K562 (cell line): ENCODE results near the gene MED22. TPM values are rescaled to one million over a fixed set of nuclear protein-coding genes. Genes with fewer than 3 reads are reported as not detected.

Experiments used
- ATAC-seq: fragments of 200-7000 bp; cut with Tn5 transposase; 3 replicates; pipeline ENCODE4 v1.9.1; 2020; ENCODE audit warnings: moderate library complexity
- BruUV-seq: library from RNA; stranded (reverse); fragments of 400-500 nt; replicated peaks from 2 replicates; lab custom pipeline; 2021; lab: Mats Ljungman, UMichigan
- CTCF ChIA-PET: fragments of 300-600 bp; formaldehyde crosslinking; extraction: SDS; loops from one replicate; lab custom pipeline; 2021; ENCODE audit warnings: low intra/inter-chr PET ratio; lab: Yijun Ruan, JAX
- POLR2A ChIA-PET: fragments of 300-600, 350-650 bp; sonication (Branson Sonifier 250); formaldehyde crosslinking; extraction: SDS; loops from one replicate; lab custom pipeline; 2021; ENCODE audit warnings: antibody characterized with exemption, inconsistent platforms; lab: Yijun Ruan, JAX
- DNase-seq, 4 experiments: peaks; one replicate each; pipeline versions ENCODE4 v3.0.0 to v3.0.0-alpha.2; 2011 to 2018; ENCODE audit warnings: low spot score in 3 of 4, mixed read lengths in 3 of 4; ENCODE audit errors: extremely low read depth in 1 of 4
- FAIRE-seq: peaks from 2 replicates; lab custom pipeline; 2011; peaks lifted over from hg19 to GRCh38; lab: Jason Lieb, UNC
- H2AFZ ChIP-seq: 2 replicates; pipeline ENCODE4 v1.6.0; 2011; ENCODE audit warnings: low read depth, low read length, control low read depth, inconsistent platforms
- H3K27ac ChIP-seq: fragments of 200-600 bp; 3 replicates; pipeline ENCODE4 v1.8.0; 2011; ENCODE audit warnings: low read depth, mild to moderate bottlenecking, control low read depth, inconsistent platforms, low read length, moderate library complexity, mixed read lengths; ENCODE audit errors: extremely low read depth
- H3K27me3 ChIP-seq, 2 experiments: fragments of 300-600 bp in 1 of 2; 2 replicates in 1 of 2; 3 replicates in 1 of 2; pipeline versions ENCODE4 v1.6.0 to v1.8.0; 2011; ENCODE audit warnings: inconsistent platforms in 2 of 2, low read length in 2 of 2, mild to moderate bottlenecking in 1 of 2, mixed read lengths in 1 of 2, moderate library complexity in 1 of 2; ENCODE audit not compliant: control insufficient read depth in 2 of 2, insufficient read depth in 2 of 2
- H3K36me3 ChIP-seq: fragments of 300-600 bp; 3 replicates; pipeline ENCODE4 v1.8.0; 2011; ENCODE audit warnings: mild to moderate bottlenecking, low read length, inconsistent platforms; ENCODE audit not compliant: control insufficient read depth, insufficient read depth
- H3K4me1 ChIP-seq, 2 experiments: fragments of 200-600 bp in 1 of 2; replicated peaks in 1 of 2; 2 replicates in 1 of 2; 3 replicates in 1 of 2; pipeline versions ENCODE4 v1.5.1 to v1.8.0; 2011; ENCODE audit warnings: inconsistent platforms in 2 of 2, low read length in 2 of 2, mild to moderate bottlenecking in 1 of 2, mixed read lengths in 1 of 2, moderate library complexity in 1 of 2; ENCODE audit not compliant: control insufficient read depth in 2 of 2, insufficient read depth in 2 of 2
- H3K4me2 ChIP-seq: 2 replicates; pipeline ENCODE4 v1.6.1; 2011; ENCODE audit warnings: low read length, control low read depth, inconsistent platforms, mixed read lengths; ENCODE audit not compliant: insufficient read depth
- H3K4me3 ChIP-seq: fragments of 200-600 bp; sonication (generic), shearing (Covaris generic); 2 replicates; pipeline ENCODE4 v1.5.1; 2016; ENCODE audit warnings: control low read depth, inconsistent platforms
- H3K79me2 ChIP-seq: fragments of 200-600 bp; 3 replicates; pipeline ENCODE4 v1.8.0; 2011; ENCODE audit warnings: low read length, inconsistent platforms; ENCODE audit not compliant: control insufficient read depth, insufficient read depth
- H3K9ac ChIP-seq, 2 experiments: 2 replicates each; pipeline versions ENCODE4 v1.6.0 to v1.6.1; 2011; ENCODE audit warnings: low read depth in 2 of 2, low read length in 2 of 2, control low read depth in 1 of 2, inconsistent platforms in 1 of 2, mild to moderate bottlenecking in 1 of 2, mixed read lengths in 1 of 2; ENCODE audit not compliant: insufficient read depth in 1 of 2
- H3K9me1 ChIP-seq: one replicate; pipeline ENCODE4 v1.6.0; 2011; ENCODE audit warnings: inconsistent platforms, mild to moderate bottlenecking, low read length, moderate library complexity; ENCODE audit not compliant: control insufficient read depth, insufficient read depth
- H3K9me3 ChIP-seq: replicated peaks from 2 replicates; pipeline ENCODE4 v1.5.1; 2011; ENCODE audit warnings: low read depth, low read length, inconsistent platforms; ENCODE audit not compliant: control insufficient read depth, insufficient read depth
- H4K20me1 ChIP-seq: replicated peaks from 2 replicates; pipeline ENCODE4 v1.6.1; 2011; ENCODE audit warnings: low read length, inconsistent platforms, mixed read lengths; ENCODE audit not compliant: control insufficient read depth, insufficient read depth
- POLR2G ChIP-seq: fragments of 200-400 bp; formaldehyde crosslinking; IDR thresholded peaks from 2 replicates; pipeline ENCODE4 v1.6.1; 2017; ENCODE audit warnings: low read depth, mild to moderate bottlenecking, antibody characterized with exemption, low read length, moderate library complexity
- WGBS: fragments of 100-300 bp; shearing (Covaris generic); methylation state at CpG from one replicate; pipeline ENCODE4 v1.1.6; 2016; ENCODE audit warnings: low coverage, mixed read lengths; ENCODE audit not compliant: insufficient coverage; ENCODE audit errors: missing lambda C conversion rate; 5-methylcytosine and 5-hydroxymethylcytosine counted together
- in situ Hi-C: fragments of 300-500 bp; cut with MboI; formaldehyde crosslinking; loops from 4 replicates; pipeline ENCODE4 v1.15.0; 2018; ENCODE audit warnings: inconsistent platforms, mixed read lengths
- intact Hi-C: fragments of 100-400 bp; cut with micrococcal nuclease; formaldehyde crosslinking; loops from 2 replicates; pipeline ENCODE4 v1.14.2; 2022
- polyA plus RNA-seq, 8 experiments: library from polyadenylated mRNA; depleted of rRNA in 4 of 8; stranded (reverse) in 5 of 8; unstranded in 3 of 8; fragments of >200 nt; fragmentation: Nextera tagmentation in 2 of 8; fragmentation: Illumina TruSeq in 1 of 8; extraction: Ambion mirVana in 2 of 8; extraction: Trizol in 1 of 8; gene quantifications; 2 replicates each; pipeline versions ENCODE4 v1.2.1 to v1.2.3, GENCODE V29; 2011 to 2014; ENCODE audit warnings: inconsistent platforms in 1 of 8, missing spikeins in 1 of 8
- total RNA-seq, 7 experiments: library from RNA; depleted of rRNA in 6 of 7; stranded (reverse); fragments of >200 nt in 6 of 7; fragmentation: Illumina TruSeq in 2 of 7; extraction: Trizol in 2 of 7; gene quantifications; 2 replicates each; pipeline versions ENCODE4 v1.2.1 to v1.2.3, GENCODE V29; 2011 to 2021; ENCODE audit warnings: low replicate concordance in 1 of 7
- TF ChIP-seq, protein P1 (sequence below): conservative IDR thresholded peaks from 2 replicates; pipeline ENCODE4 v1.6.1; 2011; ENCODE audit warnings: low read depth, mild to moderate bottlenecking, low read length; ENCODE audit not compliant: control insufficient read depth
- TF ChIP-seq, protein P2 (sequence below), 3 experiments: IDR thresholded peaks in 2 of 3; conservative IDR thresholded peaks in 1 of 3; 2 replicates each; pipeline ENCODE4 v1.5.1; 2011 to 2012; ENCODE audit warnings: low read length in 3 of 3, mild to moderate bottlenecking in 3 of 3, control low read depth in 2 of 3, improper control_type of control experiment in 1 of 3, inconsistent platforms in 1 of 3, low read depth in 1 of 3, mixed read lengths in 1 of 3, moderate library complexity in 1 of 3; ENCODE audit not compliant: insufficient read depth in 2 of 3

MED22 gene
- total and polyA plus RNA-seq, 9 of the 15 experiments (the other 6 are each of a cell fraction or from before 2014, with no cell fraction given): 0.73 to 35.6 (median 22.3) TPM

DNA sequence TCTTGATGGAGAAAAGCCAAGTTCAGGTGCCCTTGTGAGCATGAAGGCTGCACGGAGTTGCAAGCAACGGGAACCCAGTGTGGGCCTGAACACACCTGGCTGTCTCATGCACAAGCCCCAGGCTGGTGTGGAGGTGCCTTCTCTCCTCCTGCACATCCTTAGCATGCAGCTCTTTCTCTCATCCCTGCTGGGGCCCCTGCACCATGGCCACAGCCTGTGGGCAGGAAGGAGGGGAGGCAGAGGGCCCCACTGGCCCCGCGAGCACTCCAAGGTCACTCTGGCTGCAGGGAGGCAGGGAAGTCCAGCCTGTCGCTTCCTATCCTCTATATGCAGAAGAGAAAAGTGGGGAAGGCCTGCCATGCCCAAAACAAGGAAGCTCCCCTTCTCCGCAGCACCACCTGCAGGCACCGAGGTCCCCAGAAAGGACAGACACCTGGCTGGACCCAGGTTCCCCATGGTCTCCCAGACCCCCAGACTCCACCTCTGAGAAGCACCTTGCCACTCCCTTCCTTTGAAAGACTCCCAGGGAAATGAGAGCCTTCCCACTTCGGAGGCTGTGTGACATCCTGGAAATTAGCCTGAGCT is 46.8 kb upstream of the MED22 start:
- Histone ChIP-seq H3K4me2 (no peak overlapping the region), H3K79me2 (no peaks in the 10 kb centered on the region), H3K9me3 (no peaks in the 10 kb centered on the region), H4K20me1 (peaks cover 9% of the 10 kb centered on the region; the same call in 1 of the 2 replicates), H3K27me3 (peaks cover 22 to 49% of the 10 kb centered on the region in 2 experiments; a peak in 4 of 5 replicates), H3K36me3 (no peaks in the 10 kb centered on the region), H3K9ac (no peak overlapping the region)
- no peak for ATAC-seq
- POLR2A ChIA-PET: interaction anchor here (0.7 to 1.7 kb wide), 4 partner anchors 9 to 41 kb away, joined by 4 to 9 read pairs (median 4); partner anchors contain the start of gene STKLD1
- intact Hi-C loops: no loop called here
- TF ChIP-seq, protein P1, sequence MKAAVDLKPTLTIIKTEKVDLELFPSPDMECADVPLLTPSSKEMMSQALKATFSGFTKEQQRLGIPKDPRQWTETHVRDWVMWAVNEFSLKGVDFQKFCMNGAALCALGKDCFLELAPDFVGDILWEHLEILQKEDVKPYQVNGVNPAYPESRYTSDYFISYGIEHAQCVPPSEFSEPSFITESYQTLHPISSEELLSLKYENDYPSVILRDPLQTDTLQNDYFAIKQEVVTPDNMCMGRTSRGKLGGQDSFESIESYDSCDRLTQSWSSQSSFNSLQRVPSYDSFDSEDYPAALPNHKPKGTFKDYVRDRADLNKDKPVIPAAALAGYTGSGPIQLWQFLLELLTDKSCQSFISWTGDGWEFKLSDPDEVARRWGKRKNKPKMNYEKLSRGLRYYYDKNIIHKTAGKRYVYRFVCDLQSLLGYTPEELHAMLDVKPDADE: no peak
- TF ChIP-seq POLR2G: 0 out of 2 replicates have a peak, but pooled peaks have one; percentile 37
- TF ChIP-seq, protein P2, sequence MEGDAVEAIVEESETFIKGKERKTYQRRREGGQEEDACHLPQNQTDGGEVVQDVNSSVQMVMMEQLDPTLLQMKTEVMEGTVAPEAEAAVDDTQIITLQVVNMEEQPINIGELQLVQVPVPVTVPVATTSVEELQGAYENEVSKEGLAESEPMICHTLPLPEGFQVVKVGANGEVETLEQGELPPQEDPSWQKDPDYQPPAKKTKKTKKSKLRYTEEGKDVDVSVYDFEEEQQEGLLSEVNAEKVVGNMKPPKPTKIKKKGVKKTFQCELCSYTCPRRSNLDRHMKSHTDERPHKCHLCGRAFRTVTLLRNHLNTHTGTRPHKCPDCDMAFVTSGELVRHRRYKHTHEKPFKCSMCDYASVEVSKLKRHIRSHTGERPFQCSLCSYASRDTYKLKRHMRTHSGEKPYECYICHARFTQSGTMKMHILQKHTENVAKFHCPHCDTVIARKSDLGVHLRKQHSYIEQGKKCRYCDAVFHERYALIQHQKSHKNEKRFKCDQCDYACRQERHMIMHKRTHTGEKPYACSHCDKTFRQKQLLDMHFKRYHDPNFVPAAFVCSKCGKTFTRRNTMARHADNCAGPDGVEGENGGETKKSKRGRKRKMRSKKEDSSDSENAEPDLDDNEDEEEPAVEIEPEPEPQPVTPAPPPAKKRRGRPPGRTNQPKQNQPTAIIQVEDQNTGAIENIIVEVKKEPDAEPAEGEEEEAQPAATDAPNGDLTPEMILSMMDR (IDR thresholded peaks at IDR 0.05 in 2 of 3, conservative IDR thresholded peaks at IDR 0.05 in 1 of 3; ENCODE audit: insufficient read depth in 2 of 3, low read depth in 1 of 3, low read length in 3 of 3): peak in 1 of 3 experiments; percentile 18; a peak in 1 of 6 replicates
- TF ChIP-seq, all 486 proteins: peak for 2
- peaks cover 2% of the 10 kb centered on the region for H3K9me1 ChIP-seq
- CTCF ChIA-PET: no interaction called here
- DNase-seq (no peak), FAIRE-seq (no peak)
- BruUV-seq: no TSS peak
- in situ Hi-C loops: no loop called here
- no peak overlapping the region for H3K27ac ChIP-seq
- WGBS: 4% methylated on average over 6 of the region's 8 CpGs
- H3K4me1 ChIP-seq: peaks cover 0 to 7% of the 10 kb centered on the region in 2 experiments; a peak in 2 of 5 replicates
- no peak overlapping the region for H3K4me3 ChIP-seq
- no peak overlapping the region for H2AFZ ChIP-seq
